HCT116 (cell line): ENCODE results near the gene XRN2. TPM values are rescaled to one million over a fixed set of nuclear protein-coding genes. Genes with fewer than 3 reads are reported as not detected.

Experiments
- ATAC-seq: fragments of 200-7000 bp; cut with Tn5 transposase; 2 replicates; pipeline ENCODE4 v1.9.1; 2020; ENCODE audit warnings: mild to moderate bottlenecking, moderate library complexity
- BruUV-seq: library from RNA; stranded (reverse); fragments of 400-500 nt; replicated peaks from 2 replicates; lab custom pipeline; 2021; lab: Mats Ljungman, UMichigan
- CTCF ChIA-PET: fragments of 300-600 bp; sonication (Branson Sonifier 250); formaldehyde crosslinking; loops from one replicate; lab custom pipeline; 2021; ENCODE audit warnings: antibody characterized with exemption; lab: Charles Lee
- POLR2A ChIA-PET: fragments of 300-600, 350-600 bp; sonication (Branson Sonifier 250); formaldehyde crosslinking; loops from one replicate; lab custom pipeline; 2021; ENCODE audit warnings: antibody characterized with exemption; lab: Charles Lee
- RAD21 ChIA-PET, 2 experiments: fragments of 300-600 bp; sonication (Branson Sonifier 250); formaldehyde crosslinking; loops; one replicate each; lab custom pipeline; 2023; ENCODE audit warnings: low total read pairs in 2 of 2; ENCODE audit not compliant: uncharacterized antibody in 2 of 2, unreplicated experiment in 2 of 2, low non-redundant PET in 1 of 2; lab: Charles Lee
- DNase-seq: peaks from one replicate; pipeline ENCODE4 v3.0.0-alpha.2; 2010; ENCODE audit warnings: low read depth, low spot score
- H2AFZ ChIP-seq: fragments of 200-600 bp; shearing (Covaris generic), sonication (generic); 2 replicates; pipeline ENCODE4 v1.6.1; 2017; ENCODE audit warnings: low read depth, mixed run types, mixed read lengths, antibody characterized with exemption, low read length; ENCODE audit not compliant: poor library complexity, severe bottlenecking
- H3K27ac ChIP-seq: 2 replicates; pipeline ENCODE4 v1.5.1; 2012; ENCODE audit warnings: low read depth, low read length
- H3K27me3 ChIP-seq: fragments of 200-600 bp; sonication (generic); 2 replicates; pipeline ENCODE4 v1.6.1; 2016; ENCODE audit warnings: mixed run types, low read length, mixed read lengths; ENCODE audit not compliant: insufficient read depth
- H3K36me3 ChIP-seq, 2 experiments: fragments of 200-500 bp in 1 of 2; fragments of 200-600 bp in 1 of 2; sonication (Bioruptor generic) in 1 of 2; sonication (generic) in 1 of 2; 2 replicates each; pipeline versions ENCODE4 v1.5.1 to v1.6.1; 2014 to 2016; ENCODE audit warnings: low read length in 2 of 2, inconsistent platforms in 1 of 2, mixed read lengths in 1 of 2, mixed run types in 1 of 2; ENCODE audit not compliant: insufficient read depth in 2 of 2, control insufficient read depth in 1 of 2
- H3K4me1 ChIP-seq, 2 experiments: fragments of 200-600 bp in 1 of 2; sonication (generic) in 1 of 2; 2 replicates each; pipeline versions ENCODE4 v1.5.1 to v1.6.1; 2012 to 2017; ENCODE audit warnings: low read length in 2 of 2, inconsistent platforms in 1 of 2, mild to moderate bottlenecking in 1 of 2, mixed read lengths in 1 of 2, mixed run types in 1 of 2, moderate library complexity in 1 of 2; ENCODE audit not compliant: insufficient read depth in 2 of 2, control insufficient read depth in 1 of 2
- H3K4me2 ChIP-seq: fragments of 200-600 bp; sonication (generic); 2 replicates; pipeline ENCODE4 v1.6.1; 2017; ENCODE audit warnings: mixed run types, low read length, mixed read lengths
- H3K4me3 ChIP-seq, 2 experiments: fragments of 200-600 bp in 1 of 2; sonication (generic) in 1 of 2; replicated peaks in 1 of 2; 2 replicates each; pipeline ENCODE4 v1.5.1; 2011 to 2016; ENCODE audit warnings: low read length in 2 of 2, control low read depth in 1 of 2, low read depth in 1 of 2, mild to moderate bottlenecking in 1 of 2, mixed read lengths in 1 of 2, mixed run types in 1 of 2
- H3K79me2 ChIP-seq: fragments of 200-600 bp; sonication (generic); 2 replicates; pipeline ENCODE4 v1.6.1; 2017; ENCODE audit warnings: mild to moderate bottlenecking, mixed run types, low read length, moderate library complexity, mixed read lengths; ENCODE audit not compliant: insufficient read depth
- H3K9ac ChIP-seq: fragments of 200-600 bp; sonication (generic); 2 replicates; pipeline ENCODE4 v1.6.1; 2016; ENCODE audit warnings: low read length, mixed read lengths
- H3K9me2 ChIP-seq: fragments of 200-600 bp; sonication (generic), shearing (Covaris generic); 2 replicates; pipeline ENCODE4 v1.6.1; 2017; ENCODE audit warnings: mixed run types, mild to moderate bottlenecking, moderate library complexity; ENCODE audit not compliant: insufficient read depth
- H3K9me3 ChIP-seq, 2 experiments: fragments of 200-500 bp in 1 of 2; fragments of 200-600 bp in 1 of 2; sonication (Bioruptor generic) in 1 of 2; sonication (generic) in 1 of 2; 2 replicates each; pipeline ENCODE4 v1.6.1; 2014 to 2017; ENCODE audit warnings: low read length in 2 of 2, mixed read lengths in 2 of 2, inconsistent platforms in 1 of 2, low read depth in 1 of 2, mild to moderate bottlenecking in 1 of 2, mixed run types in 1 of 2, moderate library complexity in 1 of 2; ENCODE audit not compliant: control insufficient read depth in 1 of 2, insufficient read depth in 1 of 2
- H4K20me1 ChIP-seq: fragments of 200-600 bp; sonication (generic), shearing (Covaris generic); 2 replicates; pipeline ENCODE4 v1.6.1; 2017; ENCODE audit warnings: mixed run types, mild to moderate bottlenecking, moderate library complexity; ENCODE audit not compliant: insufficient read depth
- ATF3 ChIP-seq: IDR thresholded peaks from 2 replicates; pipeline ENCODE4 v1.6.1; 2012
- EGR1 ChIP-seq: IDR thresholded peaks from 2 replicates; pipeline ENCODE4 v1.6.1; 2012; ENCODE audit warnings: low read depth
- ELF1 ChIP-seq: IDR thresholded peaks from 2 replicates; pipeline ENCODE4 v1.6.1; 2012; ENCODE audit warnings: low read depth, borderline replicate concordance
- EZH2 ChIP-seq: fragments of 200-600 bp; sonication (generic); IDR thresholded peaks from 2 replicates; pipeline ENCODE4 v1.6.1; 2017; ENCODE audit warnings: antibody characterized with exemption, mixed run types
- FOSL1 ChIP-seq: IDR thresholded peaks from 2 replicates; pipeline ENCODE4 v1.6.1; 2012; ENCODE audit warnings: low read depth
- JUND ChIP-seq: IDR thresholded peaks from 2 replicates; pipeline ENCODE4 v1.6.1; 2012
- POLR2A ChIP-seq: IDR thresholded peaks from 2 replicates; pipeline ENCODE4 v1.7.0; 2011; ENCODE audit warnings: borderline replicate concordance; ENCODE audit not compliant: insufficient read depth, insufficient read length; ENCODE audit errors: extremely low read depth
- POLR2AphosphoS5 ChIP-seq: IDR thresholded peaks from 2 replicates; pipeline ENCODE4 v1.6.1; 2011; ENCODE audit warnings: mild to moderate bottlenecking, low read depth, low read length, moderate library complexity
- SIN3A ChIP-seq: IDR thresholded peaks from 2 replicates; pipeline ENCODE4 v1.6.1; 2012; ENCODE audit warnings: low read depth
- SP1 ChIP-seq: IDR thresholded peaks from 2 replicates; pipeline ENCODE4 v1.6.1; 2012; ENCODE audit warnings: low read depth
- SRF ChIP-seq: IDR thresholded peaks from 2 replicates; pipeline ENCODE4 v1.6.1; 2012; ENCODE audit warnings: low read depth
- TCF7L2 ChIP-seq: IDR thresholded peaks from 2 replicates; pipeline ENCODE4 v1.7.0; 2011; ENCODE audit warnings: borderline replicate concordance, inconsistent platforms; ENCODE audit not compliant: insufficient read depth, insufficient read length; ENCODE audit errors: extremely low read depth
- ZFX ChIP-seq: fragments of 450-650 bp; IDR thresholded peaks from 2 replicates; pipeline ENCODE4 v1.6.1; 2017
- intact Hi-C: fragments of 100-400 bp; cut with micrococcal nuclease; formaldehyde crosslinking; loops from 2 replicates; pipeline ENCODE4 v1.10.0; 2022
- total RNA-seq: library from RNA; stranded (reverse); gene quantifications from one replicate; pipeline ENCODE4 v1.2.1, GENCODE V29; 2021; ENCODE audit not compliant: unreplicated experiment
- TF ChIP-seq, protein P1 (sequence below): IDR thresholded peaks from 2 replicates; pipeline ENCODE4 v1.6.1; 2012

Gene XRN2
- total RNA-seq, 1 experiment from 2014 or later, result 101 TPM

DNA sequence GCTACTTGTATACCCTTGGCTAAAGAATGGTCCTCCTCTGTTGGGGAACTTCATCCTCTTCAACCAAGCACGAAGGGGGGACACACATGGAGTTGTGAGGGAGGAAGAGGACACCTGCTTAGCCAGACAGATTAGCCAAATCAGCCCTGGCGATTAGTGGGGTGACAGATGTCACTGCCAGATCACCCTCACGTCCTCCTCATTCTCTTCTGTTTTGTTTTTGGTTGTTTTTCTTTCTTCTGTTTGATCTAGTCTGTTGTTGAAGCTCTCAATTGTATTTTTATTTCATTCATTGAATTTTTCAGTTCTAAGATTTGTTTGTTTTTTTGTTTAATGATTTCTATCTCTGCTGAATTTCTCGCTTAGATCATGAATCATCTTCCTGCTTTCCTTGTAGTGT lies 121.7 kb downstream of the XRN2 start:
- Histone ChIP-seq H3K9me2 (no peaks in the 10 kb centered on the region), H2AFZ (no peak overlapping the region), H3K36me3 (no peaks in the 10 kb centered on the region), H3K9ac (no peak overlapping the region), H3K4me3 (no peak overlapping the region), H3K4me2 (no peak overlapping the region), H3K27ac (no peak overlapping the region), H3K9me3 (peaks cover 0 to 6% of the 10 kb centered on the region in 2 experiments; a peak in 1 of 4 replicates), H4K20me1 (no peaks in the 10 kb centered on the region), H3K79me2 (no peaks in the 10 kb centered on the region), H3K4me1 (peaks cover 0 to 2% of the 10 kb centered on the region in 2 experiments; a peak in 2 of 4 replicates), H3K27me3 (no peaks in the 10 kb centered on the region)
- no peak for DNase-seq
- intact Hi-C loops, result no loop called here
- no peak for ATAC-seq
- ChIA-PET POLR2A (no interaction called here), CTCF (no interaction called here), RAD21 (no interaction called here)
- BruUV-seq, result no TSS peak
- TF ChIP-seq JUND (no peak), ATF3 (no peak), TCF7L2 (no peak), ZFX (no peak), FOSL1 (no peak), SRF (no peak), SP1 (no peak), EZH2 (no peak)
- TF ChIP-seq, protein P1, sequence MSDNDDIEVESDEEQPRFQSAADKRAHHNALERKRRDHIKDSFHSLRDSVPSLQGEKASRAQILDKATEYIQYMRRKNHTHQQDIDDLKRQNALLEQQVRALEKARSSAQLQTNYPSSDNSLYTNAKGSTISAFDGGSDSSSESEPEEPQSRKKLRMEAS, result no peak

GRCh38 chr20:21430020-21430419 lies 126.9 kb downstream of the XRN2 start:
- Histone ChIP-seq H3K9me3 (no peaks in the 10 kb centered on the region), H3K27ac (no peak overlapping the region), H3K27me3 (no peaks in the 10 kb centered on the region)
- CTCF ChIA-PET, result no interaction called here
- TF ChIP-seq EGR1 (no peak), ZFX (no peak), SRF (no peak), ELF1 (no peak), FOSL1 (no peak), SIN3A (no peak), POLR2A (no peak), SP1 (no peak), POLR2AphosphoS5 (no peak)
- TF ChIP-seq, all 23 proteins: peak for 0
- H3K9ac ChIP-seq, result no peak overlapping the region
- H3K79me2 ChIP-seq, result no peaks in the 10 kb centered on the region
- no peaks in the 10 kb centered on the region for H4K20me1 ChIP-seq
- RAD21 ChIA-PET, result no interaction called here
- no peak overlapping the region for H3K4me3 ChIP-seq
- no TSS peak for BruUV-seq
- DNase-seq (no peak), ATAC-seq (0 out of 2 replicates have a peak, but pooled peaks have one; percentile 14)
- no peaks in the 10 kb centered on the region for H3K9me2 ChIP-seq
- H3K4me1 ChIP-seq, result peaks cover 0 to 20% of the 10 kb centered on the region in 2 experiments; a peak in 2 of 4 replicates
- no peaks in the 10 kb centered on the region for H3K36me3 ChIP-seq
- no peak overlapping the region for H2AFZ ChIP-seq
- POLR2A ChIA-PET, result no interaction called here
- peak overlapping the region; percentile 3; the same call in 1 of the 2 replicates for H3K4me2 ChIP-seq
- intact Hi-C loops, result no loop called here
